GM23248 (cell line): ENCODE measurements around the gene ZRSR2. TPM values are rescaled to one million over a fixed set of nuclear protein-coding genes. Genes with fewer than 3 reads are reported as not detected.

Experiments used
- DNase-seq: peaks from one replicate; pipeline ENCODE4 v3.0.0-alpha.2; 2015
- H2AFZ ChIP-seq: fragments of 200-600 bp; sonication (generic); 2 replicates; pipeline ENCODE4 v1.6.1; 2016; ENCODE audit warnings: antibody characterized with exemption
- H3F3A ChIP-seq: fragments of 200-600 bp; sonication (generic); 2 replicates; pipeline ENCODE4 v1.6.1; 2016; ENCODE audit warnings: mild to moderate bottlenecking, antibody characterized with exemption, mixed run types; ENCODE audit not compliant: insufficient read depth
- H3K27ac ChIP-seq: fragments of 200-600 bp; sonication (generic); 2 replicates; pipeline ENCODE4 v1.5.1; 2016; ENCODE audit warnings: mild to moderate bottlenecking
- H3K27me3 ChIP-seq: fragments of 200-600 bp; sonication (generic); replicated peaks from 2 replicates; pipeline ENCODE4 v1.6.1; 2016; ENCODE audit warnings: mild to moderate bottlenecking; ENCODE audit not compliant: insufficient read depth
- H3K36me3 ChIP-seq: fragments of 200-600 bp; sonication (generic); 2 replicates; pipeline ENCODE4 v1.6.1; 2016; ENCODE audit warnings: low read depth, mild to moderate bottlenecking
- H3K4me1 ChIP-seq: fragments of 200-600 bp; sonication (generic); 2 replicates; pipeline ENCODE4 v1.6.1; 2016; ENCODE audit warnings: mild to moderate bottlenecking; ENCODE audit not compliant: insufficient read depth
- H3K4me2 ChIP-seq: fragments of 200-600 bp; sonication (generic); one replicate; pipeline ENCODE4 v1.6.1; 2016; ENCODE audit warnings: mild to moderate bottlenecking; ENCODE audit not compliant: unreplicated experiment
- H3K4me3 ChIP-seq: fragments of 200-600 bp; sonication (generic); 2 replicates; pipeline ENCODE4 v1.5.1; 2016; ENCODE audit warnings: mild to moderate bottlenecking
- H3K79me2 ChIP-seq: fragments of 200-600 bp; sonication (generic); 2 replicates; pipeline ENCODE4 v1.6.1; 2016; ENCODE audit warnings: mild to moderate bottlenecking; ENCODE audit not compliant: insufficient read depth
- H3K9ac ChIP-seq: fragments of 200-600 bp; sonication (generic); 2 replicates; pipeline ENCODE4 v1.6.1; 2016; ENCODE audit warnings: mild to moderate bottlenecking
- H3K9me2 ChIP-seq: fragments of 200-600 bp; sonication (generic); 2 replicates; pipeline ENCODE4 v1.6.1; 2016; ENCODE audit warnings: mixed run types, mild to moderate bottlenecking, moderate library complexity; ENCODE audit not compliant: insufficient read depth
- H3K9me3 ChIP-seq: fragments of 200-600 bp; sonication (generic); one replicate; pipeline ENCODE4 v1.6.1; 2017; ENCODE audit warnings: low read depth
- H4K20me1 ChIP-seq: fragments of 200-600 bp; sonication (generic); 2 replicates; pipeline ENCODE4 v1.6.0; 2016; ENCODE audit not compliant: insufficient read depth
- EZH2 ChIP-seq: fragments of 200-600 bp; sonication (generic); IDR thresholded peaks from 2 replicates; pipeline ENCODE4 v1.6.1; 2018; ENCODE audit warnings: antibody characterized with exemption, mild to moderate bottlenecking; ENCODE audit not compliant: insufficient read depth, poor library complexity, severe bottlenecking
- EZH2phosphoT487 ChIP-seq: fragments of 200-600 bp; sonication (generic); IDR thresholded peaks from 2 replicates; pipeline ENCODE4 v1.6.1; 2018; ENCODE audit warnings: antibody characterized with exemption, moderate library complexity, mild to moderate bottlenecking, low read depth; ENCODE audit not compliant: insufficient read depth
- WGBS, 2 experiments: methylation state at CpG; one replicate each; pipeline ENCODE4 v1.1.6; 2015 to 2017; ENCODE audit warnings: low lambda C conversion rate in 2 of 2, low coverage in 1 of 2; ENCODE audit errors: missing lambda C conversion rate in 2 of 2; 5-methylcytosine and 5-hydroxymethylcytosine counted together
- in situ Hi-C: fragments of 300-500 bp; cut with MboI; formaldehyde crosslinking; loops from 2 replicates; pipeline ENCODE4 v1.15.0; 2020
- polyA plus RNA-seq: library from polyadenylated mRNA; unstranded; fragments of >200 nt; fragmentation: Nextera tagmentation; extraction: Ambion mirVana; gene quantifications from 2 replicates; pipeline ENCODE4 v1.2.1, GENCODE V29; 2016
- total RNA-seq: library from RNA; depleted of rRNA; stranded (reverse); fragments of >200 nt; shearing (Covaris generic); gene quantifications from 2 replicates; pipeline ENCODE4 v1.2.3, GENCODE V29; 2014

The ZRSR2 gene
- total and polyA plus RNA-seq, 2 experiments from 2014 or later = 4.1 to 9.9 TPM

DNA sequence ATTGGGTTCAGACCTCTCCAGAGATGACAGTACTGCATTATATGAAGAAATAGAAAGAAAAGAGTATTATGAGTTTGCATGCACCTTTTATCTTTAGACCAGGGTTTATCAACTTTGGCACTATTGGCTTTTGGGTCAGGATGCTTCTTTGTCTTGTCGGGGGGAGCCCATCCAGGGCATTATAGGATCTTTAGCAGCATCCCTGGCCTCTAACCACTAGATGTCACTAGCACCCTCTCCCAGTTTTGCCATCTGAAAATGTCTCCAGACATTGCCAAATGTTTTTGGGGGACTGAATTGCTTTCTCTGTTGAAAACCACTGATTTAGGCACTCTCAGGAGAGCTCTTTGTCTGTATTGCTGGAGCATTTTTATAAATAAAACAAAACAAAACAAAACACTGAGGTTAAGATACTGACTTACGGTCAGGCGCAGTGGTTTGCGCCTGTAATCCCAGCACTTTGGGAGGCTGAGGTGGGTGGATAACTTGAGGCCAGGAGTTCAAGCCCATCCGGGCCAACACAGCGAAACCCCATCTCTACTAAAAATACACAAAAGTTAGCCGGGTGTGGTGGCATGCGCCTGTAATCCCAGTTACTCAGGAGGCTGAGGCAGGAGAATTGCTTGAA, 28.6 kb upstream of the ZRSR2 start:
- Histone ChIP-seq H3K9me2 (no peaks in the 10 kb centered on the region), H3F3A (no peaks in the 10 kb centered on the region), H3K4me1 (no peaks in the 10 kb centered on the region), H3K27me3 (no peaks in the 10 kb centered on the region), H3K4me3 (no peak overlapping the region), H2AFZ (no peak overlapping the region), H3K36me3 (no peaks in the 10 kb centered on the region), H3K4me2 (no peak overlapping the region), H4K20me1 (no peaks in the 10 kb centered on the region), H3K9ac (no peak overlapping the region), H3K9me3 (no peaks in the 10 kb centered on the region), H3K27ac (no peak overlapping the region), H3K79me2 (no peaks in the 10 kb centered on the region)
- TF ChIP-seq EZH2phosphoT487 (no peak), EZH2 (no peak)
- WGBS, 2 experiments = 80 to 85% methylated on average over 4 to 8 of the region's 8 CpGs
- peak; percentile 44 for DNase-seq
- in situ Hi-C loops = no loop called here

DNA sequence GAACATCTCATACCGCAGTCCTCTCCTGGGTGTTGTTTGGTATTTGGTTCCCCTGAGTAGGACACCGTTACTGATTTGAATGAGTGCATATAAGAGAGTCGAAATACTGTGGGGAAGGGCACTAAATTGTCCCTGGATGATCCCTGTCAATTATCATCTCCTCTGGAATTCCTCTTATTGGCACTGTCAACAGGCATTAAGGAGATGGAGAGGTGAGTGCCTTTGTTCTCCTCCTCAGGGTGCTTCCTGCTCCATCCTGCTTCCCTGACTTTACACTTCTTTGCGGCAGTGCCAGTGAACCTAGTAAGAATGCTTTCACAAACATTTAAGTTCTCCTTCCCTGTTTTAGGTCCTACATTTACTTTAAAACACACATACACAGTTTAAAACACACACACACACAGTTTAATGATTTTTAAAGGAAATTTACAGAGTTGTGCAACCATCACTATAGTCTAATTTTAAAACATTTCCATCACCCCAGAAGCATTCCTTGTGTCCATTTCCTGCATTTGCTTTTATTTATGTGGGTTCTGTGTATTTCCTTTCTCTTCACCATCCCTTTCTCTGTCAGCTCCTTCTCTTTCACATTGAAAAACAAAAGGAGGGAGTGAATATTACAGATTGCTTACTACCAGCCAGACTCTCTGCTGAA, 20.9 kb upstream of the ZRSR2 start:
- WGBS, 2 experiments = 74 to 97% methylated on average over 3 to 4 of the region's 4 CpGs
- Histone ChIP-seq H3K79me2 (no peaks in the 10 kb centered on the region), H3K4me1 (no peaks in the 10 kb centered on the region), H3K4me3 (no peak overlapping the region), H3K27ac (no peak overlapping the region), H3K36me3 (no peaks in the 10 kb centered on the region), H3K4me2 (no peak overlapping the region), H3F3A (no peaks in the 10 kb centered on the region), H3K9ac (no peak overlapping the region), H3K9me3 (no peaks in the 10 kb centered on the region), H4K20me1 (no peaks in the 10 kb centered on the region), H2AFZ (no peak overlapping the region), H3K27me3 (no peaks in the 10 kb centered on the region), H3K9me2 (no peaks in the 10 kb centered on the region)
- TF ChIP-seq EZH2phosphoT487 (no peak), EZH2 (no peak)
- no peak for DNase-seq
- in situ Hi-C loops = no loop called here

DNA sequence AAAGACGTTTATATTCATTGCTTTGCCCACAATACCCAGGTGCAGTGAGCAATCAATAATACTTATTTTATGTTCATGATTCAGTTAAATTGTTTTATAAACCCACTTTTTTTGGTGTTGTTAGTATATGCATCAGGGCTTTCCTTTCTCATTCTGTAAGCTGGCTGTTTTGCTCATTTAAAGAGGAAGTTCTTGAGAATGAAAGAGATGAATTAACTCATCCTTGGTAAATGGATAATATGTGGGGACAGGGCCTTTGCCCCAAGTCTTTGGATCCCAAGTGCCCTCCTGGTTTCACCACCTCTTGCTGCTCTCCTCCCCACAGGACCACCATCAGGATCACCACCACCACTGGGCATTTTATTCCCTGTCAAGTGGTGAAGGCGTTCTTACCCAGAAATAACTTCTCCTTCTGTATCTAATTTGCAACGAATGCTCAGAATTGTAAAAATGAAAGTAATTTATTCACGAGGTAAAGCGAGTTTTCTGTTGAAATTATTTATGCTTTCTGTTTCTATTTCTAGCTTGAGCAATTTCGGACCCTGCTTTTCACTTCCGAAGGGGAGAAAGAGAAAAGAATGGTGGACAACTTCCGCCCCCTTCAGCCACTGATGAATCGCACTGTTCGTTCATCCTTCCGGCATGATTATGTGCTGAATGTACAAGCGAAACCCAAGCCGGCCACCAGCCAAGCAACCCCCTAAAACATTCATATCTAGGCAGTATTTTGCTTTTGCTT, 8.2 kb upstream of the ZRSR2 start:
- no peak overlapping the region for H3K27ac ChIP-seq
- DNase-seq = no peak
- no peak overlapping the region for H2AFZ ChIP-seq
- no peaks in the 10 kb centered on the region for H3K9me2 ChIP-seq
- no peaks in the 10 kb centered on the region for H3K27me3 ChIP-seq
- no peak overlapping the region for H3K4me3 ChIP-seq
- H3K9ac ChIP-seq = no peak overlapping the region
- H4K20me1 ChIP-seq = no peaks in the 10 kb centered on the region
- in situ Hi-C loops = no loop called here
- H3K79me2 ChIP-seq = no peaks in the 10 kb centered on the region
- H3K4me1 ChIP-seq = no peaks in the 10 kb centered on the region
- peaks cover 3% of the 10 kb centered on the region; the same call in 1 of the 2 replicates for H3K36me3 ChIP-seq
- no peak for TF ChIP-seq EZH2
- no peak for TF ChIP-seq EZH2phosphoT487
- H3K4me2 ChIP-seq = no peak overlapping the region
- H3K9me3 ChIP-seq = no peaks in the 10 kb centered on the region
- H3F3A ChIP-seq = no peaks in the 10 kb centered on the region
- WGBS, 2 experiments = 67 to 71% methylated on average over 13 of the region's 13 CpGs

GRCh38 chrX:15785176-15785750, 5.0 kb upstream of the ZRSR2 start:
- no peaks in the 10 kb centered on the region for H3K4me1 ChIP-seq
- H3K9me2 ChIP-seq = no peaks in the 10 kb centered on the region
- H3K9ac ChIP-seq = no peak overlapping the region
- in situ Hi-C loops = no loop called here
- DNase-seq = no peak
- no peaks in the 10 kb centered on the region; the same call in 1 of the 2 replicates for H3K36me3 ChIP-seq
- no peak overlapping the region for H3K4me2 ChIP-seq
- no peak overlapping the region for H3K27ac ChIP-seq
- H3K27me3 ChIP-seq = no peaks in the 10 kb centered on the region
- H3K79me2 ChIP-seq = no peaks in the 10 kb centered on the region
- H3F3A ChIP-seq = no peaks in the 10 kb centered on the region
- no peaks in the 10 kb centered on the region for H4K20me1 ChIP-seq
- 93 to 95% methylated on average over 3 of the region's 3 CpGs for WGBS, 2 experiments
- H3K9me3 ChIP-seq = no peaks in the 10 kb centered on the region
- no peak overlapping the region for H2AFZ ChIP-seq
- H3K4me3 ChIP-seq = no peak overlapping the region
- TF ChIP-seq EZH2phosphoT487 (no peak), EZH2 (no peak)
